ENCODE measurements around the gene CACTIN.

CACTIN gene

DNA sequence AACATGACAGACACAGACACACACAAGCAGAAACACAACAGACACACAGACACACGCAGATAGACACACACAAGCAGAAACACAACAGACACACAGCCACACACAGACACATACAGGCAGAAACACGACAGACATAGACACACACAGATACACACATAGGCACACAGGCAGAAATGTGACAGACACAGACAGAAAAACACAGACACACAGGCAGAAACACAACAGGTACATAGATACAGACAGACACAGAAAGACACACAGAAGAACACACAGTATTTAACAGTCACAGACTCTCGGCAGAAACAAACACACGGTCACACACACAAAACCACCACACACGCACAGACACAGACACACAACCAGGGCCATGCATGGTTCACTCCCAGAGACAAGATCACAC is 20.8 kb downstream of the CACTIN start:
- Histone ChIP-seq H3K27me3 (ENCODE audit: insufficient read depth, low read length) (peaks cover 12% of the 10 kb centered on the region), H3K9ac (ENCODE audit: low read depth, low read length) (no peak overlapping the region), H3K36me3 (ENCODE audit: insufficient read depth, low read length) (0 out of 2 replicates have a peak, but pooled peaks cover 5% of the 10 kb centered on the region), H3K4me3 (ENCODE audit: low read length) (peak overlapping the region; percentile 53; the same call in 1 of the 2 replicates), H3K9me3 (ENCODE audit: insufficient read depth, low read depth, low read length) (no peaks in the 10 kb centered on the region), H3K27ac (ENCODE audit: low read depth, low read length) (no peak overlapping the region), H3K4me1 (ENCODE audit: insufficient read depth, low read length) (peaks cover 8% of the 10 kb centered on the region; the same call in 1 of the 2 replicates)
- 80% methylated on average over 5 of the region's 5 CpGs for WGBS

DNA sequence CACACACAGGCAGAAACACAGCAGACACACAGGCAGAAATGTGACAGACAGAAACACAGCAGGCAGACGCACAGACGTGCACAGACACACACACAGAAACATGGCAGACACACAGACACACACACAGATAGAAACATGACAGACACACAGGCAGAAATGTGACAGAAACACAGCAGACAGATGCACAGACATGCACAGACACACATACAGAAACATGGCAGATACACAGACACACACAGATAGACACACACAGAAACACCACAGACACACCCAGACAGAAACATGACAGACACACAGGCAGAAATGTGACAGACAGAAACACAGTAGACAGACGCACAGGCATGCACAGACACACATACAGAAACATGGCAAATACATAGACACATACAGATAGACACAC is 21.2 kb downstream of the CACTIN start:
- 0 out of 2 replicates have a peak, but pooled peaks cover 1% of the 10 kb centered on the region for H3K36me3 ChIP-seq (ENCODE audit: insufficient read depth, low read length)
- no peaks in the 10 kb centered on the region for H3K9me3 ChIP-seq (ENCODE audit: insufficient read depth, low read depth, low read length)
- WGBS = 87% methylated on average over 3 of the region's 3 CpGs
- no peak overlapping the region for H3K27ac ChIP-seq (ENCODE audit: low read depth, low read length)
- no peak overlapping the region for H3K4me3 ChIP-seq (ENCODE audit: low read length)
- peaks cover 12% of the 10 kb centered on the region for H3K27me3 ChIP-seq (ENCODE audit: insufficient read depth, low read length)
- H3K9ac ChIP-seq (ENCODE audit: low read depth, low read length) = no peak overlapping the region
- peaks cover 8% of the 10 kb centered on the region; the same call in 1 of the 2 replicates for H3K4me1 ChIP-seq (ENCODE audit: insufficient read depth, low read length)

DNA sequence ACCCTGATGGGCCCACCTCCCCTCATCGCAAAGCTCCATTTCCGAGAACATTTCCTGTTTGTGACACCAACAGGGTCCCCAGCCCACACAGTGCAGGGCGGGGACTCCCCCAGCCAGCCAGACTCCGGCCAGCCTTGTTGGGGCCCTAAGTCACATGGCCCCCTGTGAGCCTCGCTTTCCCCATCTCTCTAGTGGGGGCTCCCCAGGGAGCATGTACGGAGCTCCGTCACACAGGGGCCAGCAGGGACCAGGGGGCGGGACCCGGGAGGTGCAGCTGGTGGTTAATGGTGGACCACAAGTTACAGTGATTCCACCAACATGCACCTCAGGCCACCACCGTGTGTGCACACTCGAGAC is 21.6 kb downstream of the CACTIN start:
- WGBS = 87% methylated on average over 11 of the region's 11 CpGs
- H3K9ac ChIP-seq (ENCODE audit: low read depth, low read length) = no peak overlapping the region
- no peak overlapping the region for H3K27ac ChIP-seq (ENCODE audit: low read depth, low read length)
- no peaks in the 10 kb centered on the region for H3K9me3 ChIP-seq (ENCODE audit: insufficient read depth, low read depth, low read length)
- H3K4me3 ChIP-seq (ENCODE audit: low read length) = no peak overlapping the region
- peaks cover 8% of the 10 kb centered on the region; the same call in 1 of the 2 replicates for H3K4me1 ChIP-seq (ENCODE audit: insufficient read depth, low read length)
- peaks cover 12% of the 10 kb centered on the region for H3K27me3 ChIP-seq (ENCODE audit: insufficient read depth, low read length)
- no peaks in the 10 kb centered on the region for H3K36me3 ChIP-seq (ENCODE audit: insufficient read depth, low read length)

DNA sequence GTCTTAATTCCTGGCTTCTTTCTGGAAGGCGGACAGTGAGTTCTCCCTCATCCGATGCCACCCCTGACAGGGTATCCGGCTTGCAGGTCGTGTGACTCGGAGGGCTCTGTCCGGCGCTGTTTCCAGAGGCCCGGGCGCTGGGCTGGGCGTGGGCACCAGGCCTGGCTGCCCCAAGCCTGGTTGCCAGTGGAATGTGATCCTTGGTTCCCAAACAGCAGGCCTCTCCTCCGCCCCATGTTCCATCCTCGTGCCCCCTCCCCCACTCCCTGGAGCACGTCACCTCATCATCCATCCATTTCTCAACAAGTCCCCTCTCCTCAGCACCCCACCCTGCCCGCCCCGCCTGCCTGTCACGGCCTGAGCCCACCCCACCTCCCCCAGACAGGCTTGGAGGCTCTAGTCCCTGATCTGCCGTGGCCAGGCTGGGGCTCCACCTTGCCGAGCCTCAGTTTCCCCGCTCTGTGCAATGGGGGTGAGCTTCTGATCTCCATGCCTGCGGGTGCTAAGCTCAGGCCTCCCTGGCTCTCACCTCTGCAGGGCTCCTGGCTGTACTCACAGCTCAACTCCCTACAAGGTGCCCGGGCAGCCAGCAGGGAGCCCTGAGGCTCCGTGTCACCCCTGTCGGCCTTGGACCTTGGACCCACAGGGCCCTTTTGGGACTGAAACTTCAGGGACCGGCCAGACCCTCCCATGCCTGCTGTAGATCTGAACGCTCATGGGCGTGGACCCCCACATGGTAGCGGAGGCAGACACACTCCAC is 22.2 kb downstream of the CACTIN start:
- H3K4me3 ChIP-seq (ENCODE audit: low read length) = no peak overlapping the region
- no peaks in the 10 kb centered on the region for H3K36me3 ChIP-seq (ENCODE audit: insufficient read depth, low read length)
- 90% methylated on average over 27 of the region's 27 CpGs for WGBS
- H3K27ac ChIP-seq (ENCODE audit: low read depth, low read length) = no peak overlapping the region
- H3K9ac ChIP-seq (ENCODE audit: low read depth, low read length) = no peak overlapping the region
- H3K27me3 ChIP-seq (ENCODE audit: insufficient read depth, low read length) = peaks cover 12% of the 10 kb centered on the region
- H3K4me1 ChIP-seq (ENCODE audit: insufficient read depth, low read length) = peaks cover 8% of the 10 kb centered on the region; the same call in 1 of the 2 replicates
- no peaks in the 10 kb centered on the region for H3K9me3 ChIP-seq (ENCODE audit: insufficient read depth, low read depth, low read length)

DNA sequence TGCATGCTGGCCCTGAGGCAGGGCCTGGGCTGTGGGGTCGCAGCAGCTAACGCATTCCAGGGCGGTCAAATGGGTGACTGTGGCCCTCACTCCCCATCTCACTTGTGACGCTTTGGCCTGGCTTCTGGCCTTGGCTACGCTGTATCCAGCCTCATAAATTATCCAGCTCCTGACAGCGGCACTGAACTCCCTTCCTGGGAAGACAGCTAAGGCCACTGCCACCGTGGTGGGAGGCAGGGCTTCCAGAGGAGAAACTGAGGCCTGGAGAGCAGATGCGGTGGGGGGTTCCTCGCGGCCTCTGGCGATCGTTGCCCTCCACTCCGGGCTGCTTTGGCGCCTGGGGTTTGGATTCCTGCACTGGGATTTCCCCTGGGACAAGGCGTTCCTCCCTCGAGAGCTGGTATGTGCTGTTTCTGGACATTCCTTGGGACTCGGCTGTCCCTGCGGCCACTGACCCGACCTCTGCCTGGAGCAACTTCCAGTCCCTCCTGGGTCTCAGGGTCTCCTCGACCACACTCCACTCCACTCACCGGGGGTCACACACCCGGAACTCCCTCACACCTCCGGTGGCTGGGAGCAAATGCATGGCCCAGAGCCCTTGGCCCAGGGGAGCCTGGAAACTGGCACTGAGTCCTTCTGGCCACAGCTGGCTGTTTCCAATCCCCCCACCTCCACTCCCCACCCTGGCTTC is 23.3 kb downstream of the CACTIN start:
- H3K4me3 ChIP-seq (ENCODE audit: low read length) = no peak overlapping the region
- no peaks in the 10 kb centered on the region for H3K9me3 ChIP-seq (ENCODE audit: insufficient read depth, low read depth, low read length)
- no peaks in the 10 kb centered on the region for H3K36me3 ChIP-seq (ENCODE audit: insufficient read depth, low read length)
- H3K27ac ChIP-seq (ENCODE audit: low read depth, low read length) = no peak overlapping the region
- no peak overlapping the region for H3K9ac ChIP-seq (ENCODE audit: low read depth, low read length)
- peaks cover 12% of the 10 kb centered on the region for H3K27me3 ChIP-seq (ENCODE audit: insufficient read depth, low read length)
- H3K4me1 ChIP-seq (ENCODE audit: insufficient read depth, low read length) = peaks cover 6% of the 10 kb centered on the region; the same call in 1 of the 2 replicates
- 89% methylated on average over 23 of the region's 23 CpGs for WGBS

DNA sequence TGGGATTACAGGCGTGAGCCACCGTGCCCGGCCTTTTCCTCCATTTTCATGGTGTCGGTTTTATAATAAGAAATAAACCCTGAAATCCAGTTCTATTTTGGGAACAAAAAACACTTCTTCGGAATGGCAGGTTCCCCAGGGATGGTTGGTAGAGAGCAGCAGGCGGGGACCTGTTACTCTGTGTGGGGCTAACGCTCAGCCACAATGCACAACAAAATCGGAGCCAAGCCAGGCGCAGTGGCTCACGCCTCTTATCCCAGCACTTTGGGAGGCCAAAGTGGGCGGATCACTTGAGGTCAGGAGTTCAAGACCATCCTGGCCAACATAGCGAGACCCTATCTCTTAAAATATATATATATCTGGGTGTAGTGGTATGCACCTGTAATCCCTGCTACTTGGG is 25.6 kb downstream of the CACTIN start:
- 94% methylated on average over 11 of the region's 12 CpGs for WGBS
- Histone ChIP-seq H3K4me1 (ENCODE audit: insufficient read depth, low read length) (no peaks in the 10 kb centered on the region), H3K9me3 (ENCODE audit: insufficient read depth, low read depth, low read length) (no peaks in the 10 kb centered on the region), H3K27me3 (ENCODE audit: insufficient read depth, low read length) (peaks cover 9% of the 10 kb centered on the region), H3K9ac (ENCODE audit: low read depth, low read length) (no peak overlapping the region), H3K4me3 (ENCODE audit: low read length) (no peak overlapping the region), H3K36me3 (ENCODE audit: insufficient read depth, low read length) (no peaks in the 10 kb centered on the region), H3K27ac (ENCODE audit: low read depth, low read length) (no peak overlapping the region)

DNA sequence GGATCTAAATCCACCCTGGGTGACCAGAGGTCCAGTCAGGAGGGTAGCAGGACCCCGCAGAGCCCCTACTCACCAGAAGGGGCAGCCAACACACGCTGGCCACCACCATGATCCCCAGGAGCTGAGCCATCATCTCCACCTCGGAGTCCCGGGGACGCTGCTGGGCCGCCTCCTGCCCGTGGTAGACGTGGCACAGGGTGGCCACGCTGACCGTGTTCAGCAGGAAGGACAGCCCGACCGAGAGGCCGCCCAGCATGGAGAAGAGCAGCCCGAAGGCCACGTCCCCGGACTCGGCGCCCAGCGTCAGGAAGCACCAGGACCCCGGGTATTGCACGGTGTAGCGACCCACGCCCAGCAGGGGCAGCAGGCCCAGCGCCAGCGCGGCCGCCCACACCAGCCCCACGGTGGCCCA is 26.8 kb downstream of the CACTIN start:
- Histone ChIP-seq H3K36me3 (ENCODE audit: insufficient read depth, low read length) (no peaks in the 10 kb centered on the region), H3K4me1 (ENCODE audit: insufficient read depth, low read length) (no peaks in the 10 kb centered on the region), H3K27me3 (ENCODE audit: insufficient read depth, low read length) (no peaks in the 10 kb centered on the region), H3K9me3 (ENCODE audit: insufficient read depth, low read depth, low read length) (no peaks in the 10 kb centered on the region), H3K27ac (ENCODE audit: low read depth, low read length) (no peak overlapping the region), H3K4me3 (ENCODE audit: low read length) (no peak overlapping the region), H3K9ac (ENCODE audit: low read depth, low read length) (no peak overlapping the region)
- 90% methylated on average over 28 of the region's 28 CpGs for WGBS

DNA sequence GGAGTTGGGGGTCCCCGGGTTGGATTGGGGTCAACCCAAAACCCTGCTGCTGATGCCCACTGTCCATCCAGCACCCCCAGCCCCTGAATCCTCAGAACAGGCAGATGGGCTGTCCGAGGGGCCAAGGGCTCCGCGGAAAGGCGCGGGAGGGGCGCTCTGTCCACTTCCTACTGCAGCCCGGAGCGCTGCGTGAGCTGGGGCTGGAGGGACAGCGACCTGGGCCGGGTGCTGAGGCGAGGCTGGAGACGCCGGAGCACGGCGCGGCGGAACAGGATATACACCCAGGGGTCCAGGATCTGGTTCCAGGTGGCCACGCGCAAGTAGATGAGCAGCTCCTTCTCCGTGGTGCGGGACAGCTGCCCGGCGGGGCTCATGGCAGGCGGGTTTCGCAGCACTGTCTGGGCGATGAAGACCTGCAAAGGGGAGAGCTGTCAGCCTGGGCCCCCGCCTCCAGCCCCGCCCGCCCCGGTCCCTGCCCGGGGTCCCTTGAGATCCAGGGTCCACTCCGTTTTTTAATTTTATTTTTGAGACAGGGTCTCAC is 31.0 kb downstream of the CACTIN start:
- 0 out of 2 replicates have a peak, but pooled peaks cover 2% of the 10 kb centered on the region for H3K27me3 ChIP-seq (ENCODE audit: insufficient read depth, low read length)

DNA sequence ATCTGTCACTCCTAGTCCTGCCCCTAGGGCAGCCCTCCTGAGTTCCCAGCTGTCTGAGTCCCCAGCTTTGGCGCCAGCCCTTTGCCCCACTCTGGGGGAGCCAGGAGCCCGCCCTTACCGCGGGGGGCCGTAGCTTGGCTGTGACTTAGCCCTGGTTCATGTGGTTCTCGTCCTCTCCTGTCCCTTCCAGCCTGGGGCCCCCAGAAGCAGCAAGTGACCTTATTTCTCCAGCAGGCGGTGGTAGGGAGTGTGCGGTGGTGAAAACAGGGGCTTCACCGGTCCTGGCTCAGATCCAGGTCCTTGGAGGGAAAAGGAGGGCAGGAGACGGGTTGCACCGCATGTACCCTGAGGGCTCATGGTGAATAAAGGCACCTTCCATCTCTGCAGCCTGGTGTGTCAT is 33.4 kb downstream of the CACTIN start:
- H3K9ac ChIP-seq (ENCODE audit: low read depth, low read length) = no peak overlapping the region
- WGBS = 44% methylated on average over 11 of the region's 11 CpGs
- no peak overlapping the region for H3K27ac ChIP-seq (ENCODE audit: low read depth, low read length)
- no peaks in the 10 kb centered on the region for H3K4me1 ChIP-seq (ENCODE audit: insufficient read depth, low read length)
- H3K36me3 ChIP-seq (ENCODE audit: insufficient read depth, low read length) = no peaks in the 10 kb centered on the region
- H3K4me3 ChIP-seq (ENCODE audit: low read length) = no peak overlapping the region
- no peaks in the 10 kb centered on the region; the same call in 1 of the 2 replicates for H3K9me3 ChIP-seq (ENCODE audit: insufficient read depth, low read depth, low read length)
- H3K27me3 ChIP-seq (ENCODE audit: insufficient read depth, low read length) = 0 out of 2 replicates have a peak, but pooled peaks cover 2% of the 10 kb centered on the region

More for the DNA sequence above, 31.0 kb downstream of the CACTIN start:
- WGBS = 91% methylated on average over 34 of the region's 34 CpGs
- Histone ChIP-seq H3K36me3 (ENCODE audit: insufficient read depth, low read length) (no peaks in the 10 kb centered on the region), H3K9ac (ENCODE audit: low read depth, low read length) (no peak overlapping the region), H3K27ac (ENCODE audit: low read depth, low read length) (no peak overlapping the region), H3K4me3 (ENCODE audit: low read length) (no peak overlapping the region), H3K4me1 (ENCODE audit: insufficient read depth, low read length) (no peaks in the 10 kb centered on the region), H3K9me3 (ENCODE audit: insufficient read depth, low read depth, low read length) (no peaks in the 10 kb centered on the region; the same call in 1 of the 2 replicates)

DNA sequence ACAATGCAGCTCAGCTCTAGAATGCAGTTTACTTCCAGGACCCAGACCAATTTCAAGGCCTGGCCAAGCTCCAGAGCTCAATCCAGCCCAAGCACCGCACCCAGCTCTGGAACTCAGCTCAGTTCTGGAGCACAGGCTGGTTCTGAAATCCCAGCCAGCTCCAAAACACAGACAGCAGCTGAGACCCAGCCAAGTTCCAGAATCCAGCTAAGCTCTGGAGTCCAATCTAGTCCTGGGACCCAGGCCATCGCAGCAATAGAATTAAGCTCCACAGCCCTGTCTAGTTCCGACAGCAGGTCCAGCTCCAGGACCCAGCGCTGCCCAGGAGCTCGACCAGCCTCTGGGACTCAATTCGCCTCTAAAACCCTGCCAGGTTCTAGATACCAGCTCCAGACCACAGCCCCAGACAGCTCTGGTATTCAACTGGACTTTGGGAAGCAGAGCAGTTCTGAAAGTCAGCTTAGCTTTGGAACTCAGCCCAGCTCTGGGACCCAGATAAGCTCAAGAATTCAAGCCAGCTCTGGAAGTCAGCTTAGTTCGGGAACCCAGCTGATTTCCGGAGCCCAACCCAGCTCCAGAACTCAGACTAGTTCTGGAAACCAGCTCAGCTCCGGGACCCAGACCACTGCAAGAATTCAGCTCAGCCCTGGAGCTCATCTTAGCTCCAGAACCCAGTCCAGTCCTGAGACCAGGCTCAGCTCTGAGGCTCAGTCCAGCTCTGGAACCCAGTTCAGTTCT is 34.5 kb downstream of the CACTIN start:
- Histone ChIP-seq H3K36me3 (ENCODE audit: insufficient read depth, low read length) (no peaks in the 10 kb centered on the region), H3K4me3 (ENCODE audit: low read length) (no peak overlapping the region), H3K27me3 (ENCODE audit: insufficient read depth, low read length) (peaks cover 3% of the 10 kb centered on the region; the same call in 1 of the 2 replicates), H3K9ac (ENCODE audit: low read depth, low read length) (no peak overlapping the region), H3K4me1 (ENCODE audit: insufficient read depth, low read length) (no peaks in the 10 kb centered on the region), H3K27ac (ENCODE audit: low read depth, low read length) (no peak overlapping the region), H3K9me3 (ENCODE audit: insufficient read depth, low read depth, low read length) (no peaks in the 10 kb centered on the region; the same call in 1 of the 2 replicates)
- WGBS = 90% methylated on average over 9 of the region's 9 CpGs

Measured in HUES64 (cell line).